Muscle of arm (tissue), 12 donors: Measurements from ENCODE around the gene PTK6. TPM values are rescaled to one million over a fixed set of nuclear protein-coding genes. Genes with fewer than 3 reads are reported as not detected.

ENCODE experiments used
- DNase-seq: peaks from one replicate; pipeline ENCODE4 v3.0.0-alpha.2; 2013
- polyA plus RNA-seq, 12 donors: library from polyadenylated mRNA; unstranded; fragments of 120-200 nt; gene quantifications; one replicate each; pipeline ENCODE4 v1.2.1, GENCODE V29; 2013; ENCODE audit not compliant: insufficient read length in 12 of 12

Gene PTK6
- polyA plus RNA-seq, 12 donors = 0.14 to 1.4 (median 0.35) TPM; not detected in 2

- DNase-seq = no peak
These were observed 58.6 kb downstream of the PTK6 start for GRCh38 chr20:63478346-63479302.

Other genes with a start within 250 kb of the PTK6 start
- 10 to 100 TPM in 2 of 12 donors, 1 to 10 TPM in 9, not detected in 1; 2.9 to 12.9 (median 4.7) TPM for gene COL20A1, start 244.2 kb downstream of the PTK6 start, polyA plus RNA-seq
- 1 to 10 TPM in 6 of 12 donors, under 1 TPM in 4, not detected in 2; 0.22 to 2.5 (median 1.1) TPM for gene CHRNA4, start 176.0 kb downstream of the PTK6 start, polyA plus RNA-seq
- 1 to 10 TPM in 11 of 12 donors, not detected in 1; 1.6 to 5.4 (median 2.9) TPM for gene KCNQ2, start 64.7 kb downstream of the PTK6 start, polyA plus RNA-seq
- 1,000 to 10,000 TPM in 1 of 12 donors, 100 to 1,000 TPM in 11; 241 to 1,389 (median 612) TPM for gene EEF1A2, start 38.3 kb downstream of the PTK6 start, polyA plus RNA-seq
- 1,000 to 10,000 TPM in 1 of 12 donors, 100 to 1,000 TPM in 11; 125 to 1,559 (median 193) TPM for gene PPDPF, start 16.6 kb downstream of the PTK6 start, polyA plus RNA-seq
- gene SRMS, start 10.4 kb upstream of the PTK6 start, polyA plus RNA-seq = under 1 TPM in 1 of 12 donors, not detected in 11; 0.08 TPM
- gene FNDC11, start 16.8 kb upstream of the PTK6 start, polyA plus RNA-seq = under 1 TPM in 8 of 12 donors, not detected in 4; 0.07 to 0.81 (median 0.17) TPM
- gene HELZ2, start 36.9 kb upstream of the PTK6 start, polyA plus RNA-seq = 10 to 100 TPM in 3 of 12 donors, 1 to 10 TPM in 8, not detected in 1; 4.3 to 18.8 (median 6.4) TPM
- 10 to 100 TPM in 1 of 12 donors, 1 to 10 TPM in 10, not detected in 1; 5.8 to 11.0 (median 7.1) TPM for gene GMEB2, start 89.7 kb upstream of the PTK6 start, polyA plus RNA-seq
- 10 to 100 TPM in 9 of 12 donors, 1 to 10 TPM in 2, not detected in 1; 8.8 to 48.5 (median 11.5) TPM for gene STMN3, start 116.0 kb upstream of the PTK6 start, polyA plus RNA-seq
- gene RTEL1, start 120.9 kb upstream of the PTK6 start, polyA plus RNA-seq = 10 to 100 TPM in 7 of 12 donors, 1 to 10 TPM in 4, not detected in 1; 8.2 to 18.1 (median 10.8) TPM
- 1 to 10 TPM in 6 of 12 donors, under 1 TPM in 4, not detected in 2; 0.34 to 5.1 (median 1.3) TPM for gene TNFRSF6B, start 159.3 kb upstream of the PTK6 start, polyA plus RNA-seq
- 10 to 100 TPM in 11 of 12 donors, not detected in 1; 21.0 to 29.5 (median 23.0) TPM for gene ARFRP1, start 170.6 kb upstream of the PTK6 start, polyA plus RNA-seq
- 10 to 100 TPM in 11 of 12 donors, not detected in 1; 10.3 to 44.2 (median 12.0) TPM for gene ZGPAT, start 170.7 kb upstream of the PTK6 start, polyA plus RNA-seq
- 10 to 100 TPM in 1 of 12 donors, 1 to 10 TPM in 10, not detected in 1; 1.9 to 11.8 (median 3.6) TPM for gene LIME1, start 199.3 kb upstream of the PTK6 start, polyA plus RNA-seq
- gene SLC2A4RG, start 202.4 kb upstream of the PTK6 start, polyA plus RNA-seq = 100 to 1,000 TPM in 8 of 12 donors, 10 to 100 TPM in 3, not detected in 1; 81.5 to 182 (median 102) TPM